Measurements from ENCODE around the gene PIMREG.

The PIMREG gene

GRCh38 chr17:6498901-6499540 lies 54.8 kb downstream of the PIMREG start:
- no peaks in the 10 kb centered on the region for H3K36me3 Mint-ChIP-seq
- no peak overlapping the region for H3K27ac Mint-ChIP-seq
- CTCF ChIA-PET, result no interaction called here
- H3K4me3 Mint-ChIP-seq, result no peak overlapping the region
- no peaks in the 10 kb centered on the region for H3K9me3 Mint-ChIP-seq
- H3K27me3 Mint-ChIP-seq, result peaks cover 40% of the 10 kb centered on the region
- H3K4me1 Mint-ChIP-seq, result peaks cover 16% of the 10 kb centered on the region
- no peak for DNase-seq

Measured in activated naive CD4-positive, alpha-beta T cell treated with anti-CD3 and anti-CD28 coated beads, Interleukin-2, amount 10 ng/mL, durations not matched to agents 7 days and 5 days (primary cell).